Activated B cell treated with CpG ODN at 0.5 μM for 24 hours (primary cell): ENCODE results near the gene ATP8A2. TPM values are rescaled to one million over a fixed set of nuclear protein-coding genes. Genes with fewer than 3 reads are reported as not detected.

ENCODE experiments used
- ATAC-seq: fragments of 200-7000 bp; cut with Tn5 transposase; one replicate; pipeline ENCODE4 v1.10.0; 2021; ENCODE audit warnings: low read depth, mild to moderate bottlenecking, moderate library complexity
- CTCF ChIA-PET: fragments of 350-600 bp; sonication (Branson Sonifier 250); formaldehyde crosslinking; loops from one replicate; lab custom pipeline; 2021; ENCODE audit warnings: antibody characterized with exemption; lab: Charles Lee
- POLR2A ChIA-PET: fragments of 350-600 bp; sonication (Branson Sonifier 250); formaldehyde crosslinking; loops from one replicate; lab custom pipeline; 2021; ENCODE audit warnings: antibody characterized with exemption; lab: Charles Lee
- DNase-seq: peaks from one replicate; pipeline ENCODE4 v3.0.0; 2022
- H3K27ac Mint-ChIP-seq: one replicate; pipeline ENCODE4 v1.8.0; 2020; ENCODE audit warnings: mixed read lengths
- H3K27me3 Mint-ChIP-seq: one replicate; pipeline ENCODE4 v1.8.0; 2021; ENCODE audit warnings: mixed read lengths
- H3K36me3 Mint-ChIP-seq: one replicate; pipeline ENCODE4 v1.8.0; 2021; ENCODE audit warnings: low read depth, mixed read lengths
- H3K4me1 Mint-ChIP-seq: one replicate; pipeline ENCODE4 v1.8.0; 2021; ENCODE audit warnings: mixed read lengths
- H3K4me3 Mint-ChIP-seq: one replicate; pipeline ENCODE4 v1.8.0; 2020; ENCODE audit warnings: mild to moderate bottlenecking, mixed read lengths
- H3K9me3 Mint-ChIP-seq: one replicate; pipeline ENCODE4 v1.8.0; 2020; ENCODE audit warnings: mixed read lengths
- CTCF ChIP-seq: fragments of 200-600 bp; IDR thresholded peaks from one replicate; pipeline ENCODE4 v1.8.0; 2022; ENCODE audit warnings: antibody characterized with exemption, mild to moderate bottlenecking
- intact Hi-C: fragments of 100-400 bp; cut with micrococcal nuclease; formaldehyde crosslinking; loops from one replicate; pipeline ENCODE4 v1.15.1; 2024
- total RNA-seq: library from RNA; stranded (reverse); gene quantifications from 2 replicates; pipeline ENCODE4 v1.2.3, GENCODE V29; 2022

ATP8A2 gene
- total RNA-seq, 1 donor from 2014 or later: not detected

- POLR2A ChIA-PET: no interaction called here
- no peak for DNase-seq
- intact Hi-C loops: no loop called here
- H3K4me1 Mint-ChIP-seq: peaks cover 8% of the 10 kb centered on the region
- CTCF ChIA-PET: no interaction called here
- no peak overlapping the region for H3K27ac Mint-ChIP-seq
- ATAC-seq: no peak
- H3K9me3 Mint-ChIP-seq: no peaks in the 10 kb centered on the region
- no peaks in the 10 kb centered on the region for H3K36me3 Mint-ChIP-seq
- no peaks in the 10 kb centered on the region for H3K27me3 Mint-ChIP-seq
- TF ChIP-seq CTCF: no peak
- no peak overlapping the region for H3K4me3 Mint-ChIP-seq
Observed at GRCh38 chr13:25775275-25775674, 403.5 kb downstream of the ATP8A2 start.

GRCh38 chr13:25775986-25776385, 404.2 kb downstream of the ATP8A2 start:
- ATAC-seq (no peak), DNase-seq (no peak)
- Mint-ChIP-seq H3K9me3 (no peaks in the 10 kb centered on the region), H3K4me3 (no peak overlapping the region), H3K4me1 (peaks cover 8% of the 10 kb centered on the region), H3K36me3 (no peaks in the 10 kb centered on the region), H3K27me3 (no peaks in the 10 kb centered on the region), H3K27ac (no peak overlapping the region)
- intact Hi-C loops: no loop called here
- TF ChIP-seq CTCF: no peak
- ChIA-PET POLR2A (no interaction called here), CTCF (no interaction called here)

DNA sequence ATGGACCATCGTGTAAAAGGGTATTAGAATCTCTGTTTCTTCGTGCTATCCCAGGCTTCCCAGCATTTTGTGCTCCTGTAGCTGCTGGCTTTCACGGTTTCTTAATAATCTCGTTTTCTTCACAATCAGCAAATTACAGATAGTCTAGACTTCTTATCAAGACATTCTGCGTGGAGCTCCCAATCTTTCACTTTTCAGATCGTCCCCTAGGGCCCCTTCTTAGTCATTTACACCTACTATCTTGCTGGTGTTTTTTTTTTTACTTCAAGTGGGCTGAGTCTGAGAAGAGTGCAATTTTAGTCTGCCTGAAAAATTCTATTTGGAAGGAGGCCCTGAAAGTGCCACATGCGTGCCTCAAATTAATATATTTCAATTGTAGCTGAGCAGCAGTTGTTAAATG, 404.9 kb downstream of the ATP8A2 start:
- POLR2A ChIA-PET: no interaction called here
- H3K27ac Mint-ChIP-seq: no peak overlapping the region
- intact Hi-C loops: no loop called here

GRCh38 chr13:25777509-25777908, 405.7 kb downstream of the ATP8A2 start:
- H3K4me3 Mint-ChIP-seq: no peak overlapping the region
- DNase-seq (no peak), ATAC-seq (no peak)
- intact Hi-C loops: no loop called here
- H3K9me3 Mint-ChIP-seq: no peaks in the 10 kb centered on the region
- no peaks in the 10 kb centered on the region for H3K27me3 Mint-ChIP-seq
- ChIA-PET POLR2A (no interaction called here), CTCF (no interaction called here)
- no peak overlapping the region for H3K27ac Mint-ChIP-seq
- no peak for TF ChIP-seq CTCF
- peaks cover 8% of the 10 kb centered on the region for H3K4me1 Mint-ChIP-seq
- no peaks in the 10 kb centered on the region for H3K36me3 Mint-ChIP-seq

More for the DNA sequence above, 404.9 kb downstream of the ATP8A2 start:
- Mint-ChIP-seq H3K9me3 (no peaks in the 10 kb centered on the region), H3K36me3 (no peaks in the 10 kb centered on the region), H3K4me3 (no peak overlapping the region), H3K4me1 (peaks cover 8% of the 10 kb centered on the region), H3K27me3 (no peaks in the 10 kb centered on the region)
- no peak for ATAC-seq
- CTCF ChIA-PET: no interaction called here
- no peak for DNase-seq
- TF ChIP-seq CTCF: no peak

- POLR2A ChIA-PET: interaction anchor here (0.6 kb wide), 1 partner anchor 79 kb away, joined by 4 read pairs; no protein-coding TSS in a partner anchor
- no peaks in the 10 kb centered on the region for H3K36me3 Mint-ChIP-seq
- no peak overlapping the region for H3K27ac Mint-ChIP-seq
- DNase-seq: no peak
- H3K9me3 Mint-ChIP-seq: no peaks in the 10 kb centered on the region
- peaks cover 8% of the 10 kb centered on the region for H3K4me1 Mint-ChIP-seq
- no peak for TF ChIP-seq CTCF
- H3K4me3 Mint-ChIP-seq: no peak overlapping the region
- intact Hi-C loops: no loop called here
- CTCF ChIA-PET: no interaction called here
- ATAC-seq: no peak
- no peaks in the 10 kb centered on the region for H3K27me3 Mint-ChIP-seq
Observed at GRCh38 chr13:25778365-25778764, 406.6 kb downstream of the ATP8A2 start.
